ENCODE measurements around the gene KNG1. TPM values are rescaled to one million over a fixed set of nuclear protein-coding genes. Genes with fewer than 3 reads are reported as not detected.
"Not testable (repeated sequence)": the region's sequence is repeated elsewhere in the genome, so short reads cannot be mapped to it uniquely, and the experiment has no call there.

KNG1 gene
- polyA plus RNA-seq (ENCODE audit: insufficient read depth in 1 of 5, insufficient read length in 5 of 5, low replicate concordance in 1 of 5), result 1 to 10 TPM in 1 of 5 donors, under 1 TPM in 1, not detected in 3; 0.90 to 4.1 TPM
- long read RNA-seq, donor 1, partial matches to known transcripts, result 0 of 1 reads
- long read RNA-seq, donor 1, other reads (novel, unspliced or antisense), result 0 of 1 reads
- long read RNA-seq, donor 2, partial matches to known transcripts, result 0 of 1 reads
- long read RNA-seq, donor 2, other reads (novel, unspliced or antisense), result 0 of 1 reads
- long read RNA-seq, donor 3, result 0 reads
- long read RNA-seq, donor 4, result 0 reads
- long read RNA-seq, donor 5, partial matches to known transcripts, result 0 of 3 reads
- long read RNA-seq, donor 5, other reads (novel, unspliced or antisense), result 0 of 3 reads
- long read RNA-seq, donor 6, result 0 reads
- long read RNA-seq, donor 7, result 0 reads
- long read RNA-seq, donor 8, result 0 reads

DNA sequence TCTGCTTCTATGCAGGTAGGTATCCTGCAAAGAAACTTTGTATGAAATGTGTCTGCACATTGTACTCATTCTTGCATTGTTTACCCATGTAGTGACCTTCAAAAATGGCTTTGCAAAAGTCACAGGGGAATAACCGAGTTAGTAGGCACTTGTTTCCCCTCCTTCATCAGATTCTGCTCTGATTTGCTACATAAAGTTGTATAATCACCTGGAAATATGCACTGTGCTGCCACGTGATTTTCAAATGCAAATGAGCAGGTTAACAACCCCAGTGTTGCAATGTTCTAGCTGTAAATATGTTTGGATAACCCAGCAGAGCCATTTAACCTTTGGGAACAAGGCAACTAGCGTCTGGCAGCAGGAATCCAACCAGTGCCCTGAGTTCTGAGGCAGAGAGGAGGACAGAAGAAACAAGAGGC, at the start of gene KNG1:
KNG1 (plus strand) TSS at position 321 of the 419 bp plus-strand sequence. CDS start 184 bp downstream, outside the sequence.
- DNase-seq, result no peak

DNA sequence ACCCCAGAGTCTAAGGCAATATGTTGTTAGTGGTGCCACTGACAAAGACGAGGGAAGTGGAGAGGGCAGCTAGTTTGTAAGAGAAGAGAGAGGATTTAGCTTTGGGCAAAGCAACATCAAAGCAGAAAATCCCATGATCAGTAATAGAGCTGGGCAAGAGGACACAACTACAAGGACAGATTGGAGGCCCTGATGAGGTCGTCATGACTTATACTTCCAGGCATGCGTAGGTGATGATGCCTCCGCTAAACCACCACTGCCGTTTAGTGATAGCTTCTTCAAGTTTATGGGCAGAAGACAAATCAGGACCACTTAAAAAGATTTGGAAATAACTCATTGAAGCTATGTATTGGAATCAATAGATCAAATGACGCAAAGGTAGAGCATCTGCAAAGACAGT, 48.7 kb upstream of the KNG1 start:
- no peak for DNase-seq

DNA sequence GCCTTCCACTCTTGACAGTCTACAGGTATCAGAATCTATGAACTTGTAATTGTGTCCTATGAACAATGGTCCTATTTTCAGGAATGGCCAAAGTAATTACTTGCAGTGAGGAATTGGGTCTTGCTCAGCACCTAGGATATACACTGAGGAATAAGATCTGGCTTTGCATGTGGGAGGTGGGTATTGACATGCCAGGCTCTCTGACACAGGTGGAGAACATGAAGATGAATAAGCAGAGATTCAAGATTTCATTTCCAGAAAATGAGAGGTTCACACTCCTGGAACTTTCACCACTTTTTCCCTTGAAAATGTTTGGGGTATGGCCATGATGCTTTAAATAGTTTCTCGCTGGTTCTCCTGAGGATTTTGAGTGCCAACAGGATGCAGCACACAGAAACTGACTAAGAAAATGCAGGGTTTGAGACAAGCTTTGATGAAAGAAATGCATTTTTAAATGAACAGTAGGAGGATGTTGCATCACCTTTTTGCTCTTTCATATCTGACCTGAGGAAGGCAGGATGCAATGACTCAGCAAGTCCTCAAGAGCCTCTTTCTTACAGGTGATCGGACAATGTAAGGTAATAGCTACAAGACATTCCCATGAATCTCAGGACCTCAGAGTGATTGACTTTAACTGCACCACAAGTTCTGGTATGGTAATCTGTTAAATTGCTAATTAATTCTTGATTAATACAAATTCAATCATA, 47.6 kb upstream of the KNG1 start:
- DNase-seq, result no peak

DNA sequence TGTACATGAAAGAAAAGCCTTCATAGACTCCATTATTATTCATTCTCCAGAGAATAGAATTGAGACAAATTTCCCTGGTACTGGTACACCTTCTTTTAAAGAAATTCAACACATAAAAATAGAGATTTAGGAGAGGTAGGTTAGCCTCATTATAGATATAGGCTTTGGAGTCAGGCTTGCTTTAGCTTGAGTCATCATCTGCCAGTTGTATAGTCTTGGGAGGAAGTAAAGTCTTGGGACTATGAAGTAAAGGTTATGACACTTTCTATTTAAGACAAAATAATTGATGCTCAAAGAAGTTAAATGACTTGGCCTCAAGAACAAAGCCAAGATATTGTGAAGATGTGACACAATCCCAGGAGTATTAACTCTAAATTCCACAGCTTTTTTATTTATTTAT, 47.0 kb upstream of the KNG1 start:
- DNase-seq, result no peak

DNA sequence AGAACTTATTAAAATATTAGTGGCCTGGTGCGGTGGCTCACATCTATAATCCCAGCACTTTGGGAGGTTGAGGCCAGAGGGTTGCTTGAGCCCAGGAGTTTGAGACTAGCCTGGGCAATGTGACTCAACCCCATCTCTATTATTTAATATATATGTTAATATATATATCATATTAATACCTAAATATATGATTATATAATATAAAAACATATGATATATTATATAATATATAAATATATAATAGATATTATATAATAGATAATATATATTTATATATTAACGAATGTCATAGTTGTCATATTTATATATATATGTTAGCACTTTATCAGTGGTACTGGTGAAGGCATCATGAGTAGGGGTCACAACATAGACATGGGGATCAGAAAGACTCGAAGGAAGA, 46.1 kb upstream of the KNG1 start:
- no peak for DNase-seq

DNA sequence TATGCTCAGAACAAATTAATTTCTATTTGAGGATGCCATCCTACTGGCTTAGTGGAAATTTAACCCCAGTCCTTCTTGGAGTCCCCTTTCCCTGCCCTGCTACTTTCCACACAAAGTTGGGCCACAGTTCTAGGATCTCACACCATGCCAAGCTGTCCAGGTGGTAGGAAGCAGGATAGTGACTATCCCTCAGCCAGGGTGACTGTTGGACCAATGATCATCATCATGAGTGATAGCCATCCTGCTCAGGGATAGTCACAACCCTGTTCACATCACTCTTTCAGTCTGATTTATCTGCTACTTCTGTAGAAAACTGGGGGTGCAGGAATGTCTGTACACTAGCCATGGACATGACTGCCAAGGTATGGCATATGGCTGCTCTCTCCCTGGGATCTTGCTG, 38.6 kb upstream of the KNG1 start:
- DNase-seq, result no peak

DNA sequence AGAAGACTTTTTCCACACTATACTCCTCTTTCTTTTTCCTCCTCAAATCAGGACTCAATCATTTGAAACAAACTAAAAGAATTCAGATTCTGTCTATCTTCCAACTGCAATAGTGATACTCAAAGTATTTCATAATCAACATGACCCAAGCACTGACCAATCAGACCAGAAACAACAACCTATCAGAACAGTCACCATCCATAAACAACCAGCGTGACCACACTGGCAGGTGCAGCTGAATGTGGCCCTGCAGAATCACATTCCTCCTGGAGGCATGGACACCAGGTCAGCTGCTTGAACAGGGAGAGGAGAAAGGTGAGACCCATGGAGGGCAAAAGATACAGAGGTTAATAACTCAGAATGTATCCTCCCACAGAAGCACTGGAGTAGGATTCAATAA, 38.0 kb upstream of the KNG1 start:
- DNase-seq, result no peak

DNA sequence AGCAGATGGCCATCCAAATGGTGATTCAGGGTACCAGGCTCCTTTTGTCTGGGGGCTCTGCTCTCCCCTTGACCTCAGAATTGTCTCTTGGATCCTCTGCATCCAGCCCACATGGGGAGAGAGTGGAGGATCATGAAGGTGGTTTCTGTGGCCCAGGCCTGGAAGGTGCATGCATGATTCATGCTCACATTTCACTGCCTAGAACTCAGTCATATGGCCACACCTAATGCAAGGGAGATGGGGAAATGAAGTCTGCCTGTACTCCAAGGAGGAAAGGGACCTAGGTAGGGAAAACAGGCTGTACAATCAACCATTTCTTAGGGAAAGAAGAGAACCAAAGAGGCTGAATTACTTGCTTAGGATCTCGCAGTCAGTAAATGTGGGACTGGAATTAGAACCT, 36.3 kb upstream of the KNG1 start:
- DNase-seq, result no peak

DNA sequence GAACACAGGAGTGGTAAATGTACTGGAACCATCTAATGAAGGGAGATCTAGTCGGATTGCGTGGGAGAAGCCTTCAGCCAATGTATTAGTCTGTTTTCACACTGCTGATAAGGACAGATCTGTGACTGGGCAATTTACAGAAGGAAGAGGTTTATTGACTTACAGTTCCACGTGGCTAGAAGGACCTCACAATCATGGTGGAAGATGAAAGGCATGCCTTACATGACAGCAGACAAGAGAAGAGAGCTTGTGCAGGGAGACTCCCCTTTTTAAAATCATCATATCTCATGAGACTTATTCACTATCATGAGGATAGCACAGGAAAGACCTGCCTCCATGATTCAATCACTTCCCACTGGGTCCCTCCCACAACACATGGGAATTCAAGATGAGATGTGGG, 34.3 kb upstream of the KNG1 start:
- DNase-seq, result no peak

DNA sequence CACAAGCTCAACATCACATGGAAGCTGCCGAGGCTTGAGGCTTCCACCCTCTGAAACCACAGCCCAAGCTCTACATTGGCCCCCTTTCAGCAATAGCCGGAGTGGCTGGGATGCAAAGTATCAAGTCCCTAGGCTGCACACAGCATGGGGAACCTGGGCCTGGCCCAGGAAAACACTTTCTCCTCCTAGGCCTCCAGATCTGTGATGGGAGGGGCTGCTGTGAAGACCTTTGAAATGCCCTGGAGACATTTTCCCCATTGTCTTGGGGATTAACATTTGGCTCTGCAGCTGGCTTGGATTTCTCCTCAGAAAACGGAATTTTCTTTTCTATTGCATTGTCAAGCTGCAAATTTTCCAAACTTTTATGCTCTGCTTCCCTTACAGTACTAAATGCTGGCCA, 33.2 kb upstream of the KNG1 start:
- DNase-seq, result no peak

DNA sequence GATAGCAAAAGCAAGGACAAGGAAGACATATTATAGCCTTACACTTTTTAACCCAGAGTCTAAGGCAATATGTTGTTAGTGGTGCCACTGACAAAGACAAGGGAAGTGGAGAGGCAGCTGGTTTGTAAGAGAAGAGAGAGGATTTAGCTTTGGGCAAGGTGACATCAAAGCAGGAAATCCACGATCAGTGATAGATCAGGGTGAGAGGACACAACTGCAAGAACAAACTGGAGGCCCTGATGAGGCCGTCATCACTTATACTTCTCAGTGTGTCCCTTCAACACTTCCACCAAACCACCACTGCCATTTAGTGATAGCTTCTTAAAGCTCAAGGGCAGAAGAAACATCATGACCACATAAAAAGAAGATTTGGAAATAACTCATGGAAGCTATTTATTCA, 30.7 kb upstream of the KNG1 start:
- DNase-seq, result not testable (repeated sequence)

DNA sequence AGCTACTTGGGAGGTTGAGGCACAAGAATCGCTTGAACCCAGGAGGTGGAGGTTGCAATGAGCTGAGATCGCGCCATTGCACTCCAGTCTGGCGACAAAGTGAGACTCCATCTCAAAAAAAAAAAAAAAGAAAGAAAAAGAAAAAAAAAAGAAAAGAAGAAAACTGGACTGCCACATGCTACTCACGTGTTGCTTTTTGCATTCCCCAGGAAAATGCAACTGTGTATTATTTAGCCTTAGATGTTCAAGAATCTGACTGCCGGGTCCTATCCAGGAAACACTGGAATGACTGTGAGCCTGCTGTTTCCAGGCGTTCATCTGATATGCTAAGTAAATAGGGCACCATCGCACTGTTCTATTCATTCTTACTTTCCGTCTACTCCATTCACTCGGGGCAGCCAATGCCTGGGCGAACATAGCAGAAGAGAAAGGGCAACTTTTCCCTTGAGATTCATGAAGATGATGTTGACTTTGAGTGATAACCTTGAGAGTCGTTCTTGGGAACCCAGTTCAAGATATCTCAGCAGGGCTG, 30.0 kb upstream of the KNG1 start:
- DNase-seq, result no peak

DNA sequence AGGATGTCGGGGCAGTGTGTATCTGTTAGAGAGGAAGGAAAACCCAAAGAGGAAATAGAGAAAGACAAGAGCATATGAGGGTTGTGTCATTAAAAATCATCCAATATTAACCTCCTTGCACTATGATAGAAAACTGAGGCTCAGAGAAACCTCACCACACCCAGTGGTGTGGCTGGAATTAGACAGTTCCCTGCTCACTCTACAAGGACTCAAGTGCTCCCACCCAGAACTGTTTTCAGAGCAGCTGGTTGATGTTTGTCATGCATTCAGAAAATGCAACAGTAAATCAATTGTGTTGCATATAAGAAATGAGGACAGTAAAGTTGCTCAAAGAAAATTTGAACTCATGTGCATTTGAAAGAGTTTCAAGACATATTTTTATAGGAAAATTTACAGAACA, 26.9 kb upstream of the KNG1 start:
- DNase-seq, result not testable (repeated sequence)

DNA sequence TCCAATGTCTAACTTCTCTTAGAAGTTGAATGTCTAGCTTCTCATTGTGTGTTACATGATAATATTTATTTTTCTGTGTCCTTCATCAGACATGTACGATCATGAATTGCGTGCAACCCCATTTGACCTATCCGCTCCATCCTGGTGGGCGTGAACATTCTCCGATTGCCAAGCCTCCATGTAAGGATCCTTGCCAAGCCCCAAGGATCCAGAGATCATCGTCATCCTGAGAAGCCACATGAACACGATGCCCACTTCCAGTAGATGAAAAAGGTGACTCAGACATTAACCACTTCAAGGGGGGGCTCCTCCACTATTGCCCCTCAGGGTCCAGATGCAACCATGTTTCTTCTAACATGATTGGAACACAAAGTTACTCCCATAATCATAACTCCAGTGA, 25.5 kb upstream of the KNG1 start:
- no peak for DNase-seq

DNA sequence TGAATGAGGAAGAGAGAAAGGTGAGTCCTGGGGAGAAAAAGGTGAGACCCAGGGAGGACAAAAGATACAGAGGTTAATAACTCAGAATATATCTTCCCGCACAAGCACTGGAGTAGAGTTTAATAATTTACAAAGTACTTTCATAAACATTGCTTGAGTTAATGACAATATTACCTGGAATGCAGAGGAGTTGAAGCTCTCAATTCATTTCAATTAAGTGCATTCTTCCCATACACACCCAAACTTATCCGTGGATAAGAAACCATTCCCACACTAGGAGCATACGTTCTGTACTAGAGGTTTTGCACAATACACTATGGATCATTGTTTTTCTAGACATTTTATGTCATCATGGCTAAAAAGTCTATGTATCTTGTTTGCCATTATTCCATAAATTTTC, 23.3 kb upstream of the KNG1 start:
- DNase-seq, result no peak

DNA sequence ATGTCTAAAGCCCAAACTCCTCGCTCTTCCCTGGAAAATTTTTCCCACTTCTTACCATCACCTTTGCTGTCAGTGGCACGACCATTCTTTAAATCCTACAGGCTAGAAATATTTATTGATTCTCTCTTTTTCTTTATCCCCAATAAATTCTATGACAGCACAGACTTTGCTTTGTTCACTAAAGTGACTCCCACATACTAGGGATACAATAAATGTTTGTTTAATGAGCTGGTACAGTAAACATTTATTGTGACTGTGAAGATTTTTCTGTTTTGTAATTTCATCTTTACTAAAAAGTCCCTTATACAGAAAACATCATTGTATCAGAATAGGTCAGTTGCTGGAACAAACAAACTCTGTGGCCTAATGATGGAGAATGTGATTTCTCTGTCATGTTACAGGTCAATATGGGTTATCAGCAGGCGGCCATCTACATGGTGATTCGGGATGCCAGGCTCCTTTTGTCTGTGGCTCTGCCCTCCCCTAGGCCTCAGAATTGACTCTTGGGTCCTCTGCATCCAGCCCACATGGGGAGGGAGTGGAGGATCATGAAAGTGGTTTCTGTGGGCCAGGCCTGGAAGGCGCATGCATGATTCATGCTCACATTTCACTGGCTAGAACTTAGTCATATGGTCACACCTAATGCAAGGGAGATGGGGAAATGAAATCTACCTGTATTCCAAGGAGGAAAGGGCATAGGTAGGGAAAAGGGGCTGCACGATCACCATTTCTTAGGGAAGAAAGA, 22.7 kb upstream of the KNG1 start:
- no peak for DNase-seq

DNA sequence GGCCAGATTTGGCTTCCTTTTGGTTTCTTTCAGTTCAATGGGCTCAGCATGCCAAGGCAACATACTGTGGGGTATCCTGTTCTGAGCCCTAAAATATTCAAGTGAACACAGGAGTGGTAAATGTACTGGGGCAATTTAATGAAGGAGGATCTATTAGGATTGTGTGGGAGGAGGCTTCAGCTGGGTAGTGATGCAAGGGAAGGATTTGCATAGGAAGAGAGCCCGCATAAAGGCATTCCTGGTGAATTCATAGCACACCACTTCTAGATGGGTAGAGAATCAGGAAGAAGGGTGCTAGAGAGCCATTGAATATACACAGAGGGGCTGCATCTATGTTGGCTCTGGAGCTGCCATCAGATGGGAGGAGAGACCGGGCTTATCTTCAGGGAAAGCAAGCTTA, 20.6 kb upstream of the KNG1 start:
- no peak for DNase-seq

DNA sequence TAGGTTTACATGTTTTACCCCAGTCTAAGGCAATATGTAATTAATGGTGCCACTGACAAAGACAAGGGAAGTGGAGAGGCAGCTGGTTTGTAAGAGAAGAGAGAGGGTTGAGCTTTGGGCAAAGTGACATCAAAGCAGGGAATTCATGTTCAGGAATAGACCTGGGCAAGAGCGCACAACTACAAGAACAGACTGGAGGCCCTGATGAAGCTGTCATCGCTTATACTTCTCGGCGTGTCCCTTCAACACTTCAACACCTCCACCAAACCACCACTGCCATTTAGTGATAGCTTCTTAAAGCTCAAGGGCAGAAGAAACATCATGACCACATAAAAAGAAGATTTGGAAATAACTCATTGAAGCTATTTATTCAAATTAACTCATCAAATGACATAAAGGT, 19.6 kb upstream of the KNG1 start:
- no peak for DNase-seq

DNA sequence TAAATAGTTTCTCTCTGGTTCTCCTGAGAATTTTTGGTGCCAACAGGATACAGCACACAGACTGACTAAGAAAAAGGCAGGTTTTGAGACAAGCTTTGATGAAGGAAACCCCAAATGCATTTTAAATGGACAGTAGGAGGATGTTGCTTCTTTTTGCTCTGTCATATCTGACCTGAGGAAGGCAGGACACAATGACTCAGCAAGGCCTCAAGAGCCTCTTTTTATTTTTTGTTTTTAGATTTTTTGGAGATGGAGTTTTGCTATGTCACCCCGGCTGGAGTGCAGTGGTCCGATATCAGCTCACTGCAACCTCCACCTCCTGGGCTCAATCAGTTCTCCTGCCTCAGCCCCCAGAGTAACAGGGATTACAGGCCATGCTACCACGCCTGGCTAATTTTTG, 16.9 kb upstream of the KNG1 start:
- DNase-seq, result no peak

DNA sequence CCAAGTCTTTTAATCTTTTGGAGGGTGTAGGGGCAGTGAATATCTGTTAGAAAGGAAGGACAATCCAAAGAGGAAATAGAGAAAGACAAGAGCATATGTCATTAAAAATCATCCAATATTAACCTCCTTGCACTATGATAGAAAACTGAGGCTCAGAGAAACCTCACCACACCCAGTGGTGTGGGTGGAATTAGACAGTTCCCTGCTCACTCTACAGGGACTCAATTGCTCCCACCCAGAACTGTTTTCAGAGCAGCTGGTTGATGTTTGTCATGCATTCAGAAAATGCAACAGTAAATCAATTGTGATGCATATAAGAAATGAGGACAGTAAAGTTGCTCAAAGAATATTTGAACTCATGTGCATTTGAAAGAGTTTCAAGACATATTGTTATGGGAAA, 14.7 kb upstream of the KNG1 start:
- DNase-seq, result not testable (repeated sequence)

DNA sequence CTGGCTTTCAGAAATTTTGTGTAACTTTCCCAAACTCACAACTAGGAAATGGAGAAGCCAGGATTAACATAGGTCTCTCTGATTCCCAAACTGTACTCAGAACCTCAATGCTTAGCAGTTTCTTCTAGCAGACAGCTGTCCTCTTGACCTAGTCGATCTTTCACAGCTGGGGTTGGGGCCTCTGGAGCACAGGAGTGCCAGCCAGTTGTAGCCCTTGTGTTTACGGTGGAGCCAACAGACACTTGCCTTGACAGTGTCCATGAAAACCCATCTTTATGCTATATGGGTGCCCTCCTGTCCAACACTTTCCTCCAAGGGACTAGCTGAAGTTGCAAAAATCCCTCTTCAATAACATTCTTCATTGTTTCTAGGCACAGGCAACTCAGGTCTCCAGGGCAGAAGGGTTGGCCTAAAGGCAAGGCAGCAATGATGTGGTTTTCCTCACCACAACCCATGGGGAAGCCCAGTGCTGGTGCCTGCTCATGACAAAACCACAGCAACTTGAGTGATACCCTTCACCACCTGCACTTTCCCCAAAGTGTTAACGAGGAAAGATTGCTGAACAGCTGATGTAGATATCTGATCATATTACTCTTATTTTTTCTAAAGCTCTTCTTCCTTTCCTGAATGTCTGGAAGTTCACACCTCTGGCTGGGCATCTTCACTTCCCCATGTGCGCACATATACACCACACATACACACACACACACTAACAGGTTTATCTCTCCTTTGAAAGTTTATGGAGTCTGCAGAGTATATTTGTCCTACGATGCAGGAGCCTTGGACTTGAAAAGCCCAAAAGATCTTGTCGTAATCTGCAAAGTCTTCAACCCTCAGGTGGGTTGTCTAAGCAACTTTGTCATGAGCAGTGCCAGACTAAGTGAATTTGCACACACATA, 11.0 kb upstream of the KNG1 start:
- DNase-seq, result no peak

All from right lung (tissue), 10 donors.